Smooth muscle cell (in vitro differentiated cells): Measurements from ENCODE around the gene ZNF516. TPM values are rescaled to one million over a fixed set of nuclear protein-coding genes. Genes with fewer than 3 reads are reported as not detected.

ENCODE experiments used
- DNase-seq: peaks from one replicate; lab custom pipeline; 2025; ENCODE audit not compliant: unreplicated experiment; lab: John Stamatoyannopoulos, UW
- H2AFZ ChIP-seq: fragments of 200-600 bp; sonication (generic); 2 replicates; pipeline ENCODE4 v1.6.0; 2016; ENCODE audit warnings: antibody characterized with exemption, low read depth, mild to moderate bottlenecking
- H3F3A ChIP-seq: fragments of 200-600 bp; sonication (generic); 2 replicates; pipeline ENCODE4 v1.6.0; 2017; ENCODE audit warnings: antibody characterized with exemption, low read depth
- H3K27ac ChIP-seq: fragments of 200-600 bp; sonication (generic); 2 replicates; pipeline ENCODE4 v1.5.1; 2016; ENCODE audit warnings: low read depth, mild to moderate bottlenecking
- H3K27me3 ChIP-seq: fragments of 200-600 bp; sonication (generic); 2 replicates; pipeline ENCODE4 v1.6.1; 2016; ENCODE audit warnings: low read depth, mild to moderate bottlenecking
- H3K36me3 ChIP-seq: fragments of 200-600 bp; sonication (generic); 2 replicates; pipeline ENCODE4 v1.5.1; 2016; ENCODE audit warnings: low read depth
- H3K4me1 ChIP-seq: fragments of 200-600 bp; sonication (generic); 2 replicates; pipeline ENCODE4 v1.5.1; 2016; ENCODE audit warnings: low read depth
- H3K4me2 ChIP-seq: fragments of 200-600 bp; sonication (generic); 2 replicates; pipeline ENCODE4 v1.6.0; 2016; ENCODE audit warnings: mild to moderate bottlenecking
- H3K4me3 ChIP-seq: fragments of 200-600 bp; sonication (generic); 2 replicates; pipeline ENCODE4 v1.5.1; 2016; ENCODE audit warnings: mild to moderate bottlenecking
- H3K79me2 ChIP-seq: fragments of 200-600 bp; sonication (generic); 2 replicates; pipeline ENCODE4 v1.6.0; 2016; ENCODE audit warnings: low read depth, mild to moderate bottlenecking
- H3K9ac ChIP-seq: fragments of 200-600 bp; sonication (generic); 2 replicates; pipeline ENCODE4 v1.6.0; 2016; ENCODE audit warnings: low read depth
- H3K9me3 ChIP-seq: fragments of 200-600 bp; sonication (generic); replicated peaks from 2 replicates; pipeline ENCODE4 v1.5.1; 2016; ENCODE audit warnings: low read depth
- H4K20me1 ChIP-seq: fragments of 200-600 bp; sonication (generic); 2 replicates; pipeline ENCODE4 v1.6.0; 2016; ENCODE audit warnings: low read depth
- WGBS: methylation state at CpG from one replicate; pipeline ENCODE4 v1.1.7; 2016; ENCODE audit warnings: low lambda C conversion rate; 5-methylcytosine and 5-hydroxymethylcytosine counted together
- polyA plus RNA-seq: library from polyadenylated mRNA; unstranded; fragments of >200 nt; fragmentation: Nextera tagmentation; extraction: Ambion mirVana; gene quantifications from 2 replicates; pipeline ENCODE4 v1.2.1, GENCODE V29; 2016
- total RNA-seq: library from RNA; depleted of rRNA; stranded (reverse); fragments of >200 nt; gene quantifications from 2 replicates; pipeline ENCODE4 v1.2.3, GENCODE V29; 2014
- TF ChIP-seq, protein P1 (sequence below): fragments of 200-600 bp; sonication (generic); IDR thresholded peaks from 2 replicates; pipeline ENCODE4 v1.5.1; 2017; ENCODE audit warnings: borderline replicate concordance, mild to moderate bottlenecking, antibody characterized with exemption; ENCODE audit not compliant: insufficient read depth, poor library complexity, severe bottlenecking

Gene ZNF516
- total and polyA plus RNA-seq, 2 experiments from 2014 or later, result 15.6 to 24.2 TPM

DNA sequence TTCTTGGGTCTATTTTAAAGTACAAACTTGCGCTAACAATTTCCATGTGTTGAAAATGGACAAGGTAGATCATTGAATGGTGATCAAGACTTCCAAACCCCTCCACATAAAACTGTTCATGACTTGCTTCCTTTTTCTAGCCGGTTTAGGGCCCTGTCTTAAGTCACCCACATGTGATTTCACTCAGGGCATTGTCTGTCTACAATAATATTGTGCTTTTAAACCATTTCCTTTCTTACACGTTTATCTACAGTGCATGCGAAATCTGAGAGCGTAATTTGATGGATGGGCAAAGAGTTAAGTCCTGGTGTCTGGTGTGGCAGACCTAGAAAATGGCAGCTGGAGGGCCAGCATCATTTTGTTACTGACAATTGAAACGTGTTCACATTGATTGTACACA is 2.0 kb upstream of the ZNF516 start:
- DNase-seq, result no peak
- Histone ChIP-seq H3F3A (peaks cover 24% of the 10 kb centered on the region), H4K20me1 (peaks cover 12% of the 10 kb centered on the region), H3K36me3 (no peaks in the 10 kb centered on the region), H3K9me3 (no peaks in the 10 kb centered on the region), H3K27me3 (no peaks in the 10 kb centered on the region), H3K4me1 (peaks cover 16% of the 10 kb centered on the region), H2AFZ (peak overlapping the region; percentile 94), H3K27ac (peak overlapping the region; percentile 61), H3K4me2 (peak overlapping the region; percentile 90), H3K4me3 (peak overlapping the region; percentile 65), H3K79me2 (no peaks in the 10 kb centered on the region), H3K9ac (no peak overlapping the region)
- WGBS, result 59% methylated on average over 6 of the region's 6 CpGs
- TF ChIP-seq, protein P1, sequence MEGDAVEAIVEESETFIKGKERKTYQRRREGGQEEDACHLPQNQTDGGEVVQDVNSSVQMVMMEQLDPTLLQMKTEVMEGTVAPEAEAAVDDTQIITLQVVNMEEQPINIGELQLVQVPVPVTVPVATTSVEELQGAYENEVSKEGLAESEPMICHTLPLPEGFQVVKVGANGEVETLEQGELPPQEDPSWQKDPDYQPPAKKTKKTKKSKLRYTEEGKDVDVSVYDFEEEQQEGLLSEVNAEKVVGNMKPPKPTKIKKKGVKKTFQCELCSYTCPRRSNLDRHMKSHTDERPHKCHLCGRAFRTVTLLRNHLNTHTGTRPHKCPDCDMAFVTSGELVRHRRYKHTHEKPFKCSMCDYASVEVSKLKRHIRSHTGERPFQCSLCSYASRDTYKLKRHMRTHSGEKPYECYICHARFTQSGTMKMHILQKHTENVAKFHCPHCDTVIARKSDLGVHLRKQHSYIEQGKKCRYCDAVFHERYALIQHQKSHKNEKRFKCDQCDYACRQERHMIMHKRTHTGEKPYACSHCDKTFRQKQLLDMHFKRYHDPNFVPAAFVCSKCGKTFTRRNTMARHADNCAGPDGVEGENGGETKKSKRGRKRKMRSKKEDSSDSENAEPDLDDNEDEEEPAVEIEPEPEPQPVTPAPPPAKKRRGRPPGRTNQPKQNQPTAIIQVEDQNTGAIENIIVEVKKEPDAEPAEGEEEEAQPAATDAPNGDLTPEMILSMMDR, result no peak

DNA sequence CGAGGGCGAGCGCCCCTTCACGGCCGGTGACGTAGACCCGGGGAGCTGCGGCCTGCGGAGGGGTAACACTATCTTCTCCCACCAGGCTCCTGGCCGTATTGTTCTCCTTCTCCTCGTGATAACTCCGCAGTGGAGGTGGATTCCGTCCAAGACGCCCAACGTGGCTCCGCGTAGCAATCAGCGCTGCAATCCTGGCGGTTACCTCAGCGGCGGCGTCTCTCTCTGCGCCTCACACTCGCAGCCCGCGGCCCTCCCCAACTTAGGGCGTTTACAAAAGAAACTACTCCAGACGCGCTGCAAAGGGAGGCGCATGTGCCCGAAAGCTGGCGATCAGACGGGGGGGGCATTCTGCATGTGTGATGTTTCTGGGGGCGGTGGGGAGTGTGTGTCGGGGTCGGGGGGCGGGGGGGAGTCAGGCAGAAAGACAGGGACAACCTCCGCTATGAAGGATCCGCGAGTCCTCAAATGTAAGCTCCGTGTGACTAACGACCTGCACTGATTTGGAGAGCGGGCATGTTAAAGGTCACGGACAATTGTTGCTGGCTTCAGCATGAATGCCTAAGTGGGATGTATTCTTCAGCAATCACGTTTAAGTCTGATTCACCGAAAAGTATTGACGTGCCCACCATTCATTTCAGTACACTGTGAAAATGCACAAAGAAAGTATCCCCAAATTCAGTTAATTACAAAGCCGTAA is 1.3 kb upstream of the ZNF516 start:
- H3F3A ChIP-seq, result peaks cover 28% of the 10 kb centered on the region
- no peaks in the 10 kb centered on the region for H3K27me3 ChIP-seq
- WGBS, result 6% methylated on average over 46 of the region's 48 CpGs
- H3K36me3 ChIP-seq, result no peaks in the 10 kb centered on the region
- peak overlapping the region; percentile 65 for H3K4me3 ChIP-seq
- H3K27ac ChIP-seq, result peak overlapping the region; percentile 61
- H2AFZ ChIP-seq, result peak overlapping the region; percentile 94
- TF ChIP-seq, protein P1, result no peak
- no peaks in the 10 kb centered on the region for H3K79me2 ChIP-seq
- peaks cover 16% of the 10 kb centered on the region for H3K4me1 ChIP-seq
- H3K9me3 ChIP-seq, result no peaks in the 10 kb centered on the region
- peak overlapping the region; percentile 90 for H3K4me2 ChIP-seq
- peak; percentile 56 for DNase-seq
- H4K20me1 ChIP-seq, result peaks cover 18% of the 10 kb centered on the region
- H3K9ac ChIP-seq, result peak overlapping the region; percentile 59

DNA sequence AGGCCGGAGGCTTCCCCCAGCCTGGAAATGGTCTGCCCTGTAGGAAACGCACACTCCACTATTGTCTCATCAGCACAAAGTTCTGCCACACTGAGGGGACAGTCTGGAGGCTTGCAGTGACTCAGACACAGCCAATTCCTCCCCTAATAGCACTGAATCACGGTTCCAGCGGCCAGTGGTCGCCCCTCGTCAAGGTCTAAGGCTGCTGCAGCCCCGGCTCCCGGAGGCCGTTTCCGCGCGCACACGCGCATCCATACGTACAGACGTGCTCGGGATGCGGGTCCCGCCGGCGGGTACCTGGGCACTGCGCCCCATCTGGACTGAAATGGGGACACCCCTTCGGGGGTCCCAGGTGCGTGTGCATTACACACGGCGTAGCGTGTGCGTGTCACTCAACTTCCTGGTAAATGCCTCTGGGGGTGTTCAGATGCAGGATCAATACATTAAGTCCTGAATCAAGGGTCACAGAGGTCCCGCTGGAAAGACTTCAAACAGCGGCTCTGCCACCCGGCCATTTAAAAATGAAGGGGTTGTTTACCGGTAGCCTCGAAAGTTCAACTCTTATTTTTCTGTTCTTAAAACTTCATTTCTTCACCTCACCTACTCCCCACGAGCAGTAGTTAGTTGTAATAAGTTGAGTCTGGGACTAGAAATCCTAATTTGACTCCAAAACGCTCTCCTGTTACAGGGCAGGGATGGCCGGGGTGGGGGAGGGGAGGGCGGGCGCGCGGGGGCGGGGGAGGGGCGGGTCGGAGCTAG is 572 bp upstream of the ZNF516 start:
- TF ChIP-seq, protein P1, result no peak
- WGBS, result under 1% methylated on average over 43 of the region's 43 CpGs
- no peak for DNase-seq
- Histone ChIP-seq H3K9me3 (no peaks in the 10 kb centered on the region), H3K36me3 (no peaks in the 10 kb centered on the region), H3K4me3 (peak overlapping the region; percentile 65), H3K9ac (peak overlapping the region; percentile 59), H3K79me2 (peaks cover 4% of the 10 kb centered on the region), H4K20me1 (peaks cover 20% of the 10 kb centered on the region), H3K4me2 (peak overlapping the region; percentile 90), H3F3A (peaks cover 28% of the 10 kb centered on the region), H3K4me1 (peaks cover 17% of the 10 kb centered on the region), H3K27me3 (no peaks in the 10 kb centered on the region), H3K27ac (peak overlapping the region; percentile 74), H2AFZ (peak overlapping the region; percentile 94)
